ENCODE data around the gene POMZP3. TPM values are rescaled to one million over a fixed set of nuclear protein-coding genes. Genes with fewer than 3 reads are reported as not detected.
"Not testable (repeated sequence)": the region's sequence is repeated elsewhere in the genome, so short reads cannot be mapped to it uniquely, and the experiment has no call there.

Gene POMZP3
- total RNA-seq, 1 donor from 2014 or later, result 9.8 TPM

DNA sequence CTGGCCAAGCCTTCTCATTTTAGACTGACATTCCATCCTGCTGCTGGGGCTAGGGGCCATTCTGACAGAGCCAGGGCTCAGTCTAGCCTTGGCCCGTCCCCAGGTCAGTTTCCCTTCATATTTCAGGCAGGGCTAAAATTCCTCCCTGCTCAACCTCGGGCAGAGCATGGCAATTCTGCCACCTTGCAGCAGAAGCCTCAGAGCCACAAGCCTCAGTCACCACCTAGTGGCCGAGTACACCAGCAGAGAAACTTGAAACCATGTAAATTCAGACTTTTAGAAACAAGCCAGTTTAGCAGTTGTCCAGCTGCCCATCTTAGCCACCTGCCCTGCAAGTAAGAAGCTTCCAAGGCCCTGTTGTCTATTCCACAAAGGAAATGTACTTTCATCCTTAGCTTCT is 13.3 kb downstream of the POMZP3 start:
- H3K9me3 ChIP-seq; intact Hi-C loops (cut with DNase I); H3K36me3 ChIP-seq; H3K4me1 ChIP-seq; DNase-seq (ENCODE audit: low spot score in 2 of 2); H3K27ac ChIP-seq; H3K4me3 ChIP-seq; H3K27me3 ChIP-seq: not testable (repeated sequence)
- TF ChIP-seq, protein P1, sequence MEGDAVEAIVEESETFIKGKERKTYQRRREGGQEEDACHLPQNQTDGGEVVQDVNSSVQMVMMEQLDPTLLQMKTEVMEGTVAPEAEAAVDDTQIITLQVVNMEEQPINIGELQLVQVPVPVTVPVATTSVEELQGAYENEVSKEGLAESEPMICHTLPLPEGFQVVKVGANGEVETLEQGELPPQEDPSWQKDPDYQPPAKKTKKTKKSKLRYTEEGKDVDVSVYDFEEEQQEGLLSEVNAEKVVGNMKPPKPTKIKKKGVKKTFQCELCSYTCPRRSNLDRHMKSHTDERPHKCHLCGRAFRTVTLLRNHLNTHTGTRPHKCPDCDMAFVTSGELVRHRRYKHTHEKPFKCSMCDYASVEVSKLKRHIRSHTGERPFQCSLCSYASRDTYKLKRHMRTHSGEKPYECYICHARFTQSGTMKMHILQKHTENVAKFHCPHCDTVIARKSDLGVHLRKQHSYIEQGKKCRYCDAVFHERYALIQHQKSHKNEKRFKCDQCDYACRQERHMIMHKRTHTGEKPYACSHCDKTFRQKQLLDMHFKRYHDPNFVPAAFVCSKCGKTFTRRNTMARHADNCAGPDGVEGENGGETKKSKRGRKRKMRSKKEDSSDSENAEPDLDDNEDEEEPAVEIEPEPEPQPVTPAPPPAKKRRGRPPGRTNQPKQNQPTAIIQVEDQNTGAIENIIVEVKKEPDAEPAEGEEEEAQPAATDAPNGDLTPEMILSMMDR (IDR thresholded peaks at IDR 0.05), result peak in 1 of 3 experiments; percentile 13

DNA sequence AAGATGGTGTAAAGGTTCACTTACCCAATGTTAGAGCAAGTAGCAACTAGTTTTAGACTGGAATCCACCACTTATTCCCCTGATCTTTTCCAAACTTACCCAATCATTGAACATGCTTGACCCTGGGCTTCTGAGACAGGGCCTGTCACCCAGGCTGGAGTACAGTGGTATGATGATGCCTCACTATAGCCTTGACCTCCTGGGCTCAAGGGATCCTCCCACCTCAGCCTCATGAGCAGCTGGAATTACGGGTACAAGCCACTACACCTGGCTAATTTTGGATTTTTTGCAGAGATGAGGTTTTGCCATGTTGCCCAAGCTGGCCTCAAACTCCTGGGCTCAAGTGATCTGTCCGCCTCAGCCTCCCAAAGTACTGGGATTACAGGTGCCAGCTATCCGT is 14.8 kb downstream of the POMZP3 start:
- H3K9me3 ChIP-seq; intact Hi-C loops (cut with DNase I); H3K27me3 ChIP-seq; DNase-seq (ENCODE audit: low spot score in 2 of 2); H3K27ac ChIP-seq; H3K4me3 ChIP-seq; H3K36me3 ChIP-seq; H3K4me1 ChIP-seq: not testable (repeated sequence)

DNA sequence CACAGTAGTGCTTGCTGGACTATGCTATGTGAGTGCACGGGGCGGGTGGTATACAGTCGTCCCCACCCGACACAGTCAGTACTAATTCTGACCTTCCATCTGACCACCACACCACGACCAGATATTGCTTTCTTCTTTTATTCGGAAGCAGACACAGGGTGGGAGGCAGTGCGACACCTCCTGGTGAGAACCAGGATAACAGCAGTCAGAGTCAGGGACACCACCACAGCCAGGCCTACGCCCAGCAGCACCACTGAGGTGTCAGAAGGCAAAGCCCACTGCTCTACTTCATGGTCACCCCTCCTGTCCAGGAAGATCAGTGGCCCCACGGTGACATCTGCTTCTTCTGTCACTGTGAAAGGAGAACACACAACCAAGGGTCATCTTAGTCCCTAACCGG is 17.2 kb downstream of the POMZP3 start:
- H3K36me3 ChIP-seq; intact Hi-C loops (cut with DNase I); DNase-seq (ENCODE audit: low spot score in 2 of 2); H3K9me3 ChIP-seq; H3K27ac ChIP-seq; H3K4me3 ChIP-seq; H3K27me3 ChIP-seq; H3K4me1 ChIP-seq: not testable (repeated sequence)

DNA sequence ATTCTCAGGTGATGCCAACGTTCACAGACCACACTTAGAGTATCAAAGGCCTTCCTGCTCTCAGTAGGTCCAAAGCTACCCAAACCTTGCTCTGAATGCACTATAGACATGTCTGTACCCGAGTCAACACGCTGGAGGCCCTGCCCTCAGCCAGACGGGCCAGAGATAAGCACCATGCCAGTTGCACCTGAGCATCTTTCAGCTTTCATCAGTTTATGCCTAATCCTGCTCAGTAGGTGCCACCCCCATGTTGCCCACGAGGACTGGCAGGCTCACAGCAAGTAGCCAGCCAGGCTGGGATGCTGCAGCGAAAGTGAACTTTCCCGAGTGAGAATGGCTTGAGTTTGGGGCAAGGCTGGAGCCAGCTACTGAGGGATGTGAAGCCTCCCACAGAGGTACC is 18.6 kb downstream of the POMZP3 start:
- H3K4me1 ChIP-seq; DNase-seq (ENCODE audit: low spot score in 2 of 2); H3K27me3 ChIP-seq; H3K4me3 ChIP-seq; H3K9me3 ChIP-seq; H3K36me3 ChIP-seq; intact Hi-C loops (cut with DNase I); H3K27ac ChIP-seq: not testable (repeated sequence)

DNA sequence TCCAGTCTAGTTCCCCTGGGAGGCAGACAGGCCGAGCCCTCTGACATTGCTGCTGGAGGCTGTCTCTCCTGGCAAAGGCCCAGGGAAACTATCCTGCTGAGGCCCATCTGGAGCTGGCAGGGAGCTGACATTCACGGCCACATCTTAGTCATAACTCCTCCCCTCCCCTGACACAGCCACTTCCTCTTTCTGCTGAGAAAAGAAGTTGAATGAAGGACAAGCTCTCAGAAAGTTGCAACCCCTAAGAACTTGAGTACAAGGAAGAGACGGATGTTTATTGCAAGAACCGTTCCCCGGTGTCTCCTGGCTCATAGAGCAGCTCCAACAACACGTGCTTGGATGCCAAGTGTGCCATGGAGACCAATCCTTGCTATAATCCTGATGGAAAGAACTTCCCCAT is 21.1 kb downstream of the POMZP3 start:
- H3K36me3 ChIP-seq; H3K4me1 ChIP-seq; H3K27me3 ChIP-seq; H3K9me3 ChIP-seq; intact Hi-C loops (cut with DNase I); H3K4me3 ChIP-seq: not testable (repeated sequence)
- peak; percentile 71 to 91 for DNase-seq (ENCODE audit: low spot score in 2 of 2)
- H3K27ac ChIP-seq, result peak overlapping the region in 1 of 2 donors; percentile 10

DNA sequence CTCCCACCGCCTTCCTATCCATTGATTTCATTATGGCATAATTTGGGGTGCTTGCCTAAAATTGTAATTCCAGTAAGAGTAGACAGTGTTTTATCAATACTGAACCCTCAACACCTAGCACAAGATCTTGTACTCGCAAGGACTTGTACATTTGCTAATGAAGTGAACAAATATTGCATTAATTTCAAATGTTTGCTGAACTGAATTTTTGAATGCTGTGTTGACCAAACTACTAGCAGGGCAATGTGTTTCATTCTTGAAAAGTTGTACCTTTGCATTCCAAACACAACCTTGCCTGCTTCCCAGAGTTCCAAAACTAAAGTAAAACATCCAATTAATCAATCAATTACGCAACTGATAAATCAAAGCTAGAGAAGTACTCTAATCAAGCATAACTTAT is 26.4 kb downstream of the POMZP3 start:
- DNase-seq (ENCODE audit: low spot score in 2 of 2); H3K27me3 ChIP-seq; intact Hi-C loops (cut with DNase I); H3K9me3 ChIP-seq; H3K36me3 ChIP-seq; H3K27ac ChIP-seq; H3K4me1 ChIP-seq; H3K4me3 ChIP-seq: not testable (repeated sequence)

DNA sequence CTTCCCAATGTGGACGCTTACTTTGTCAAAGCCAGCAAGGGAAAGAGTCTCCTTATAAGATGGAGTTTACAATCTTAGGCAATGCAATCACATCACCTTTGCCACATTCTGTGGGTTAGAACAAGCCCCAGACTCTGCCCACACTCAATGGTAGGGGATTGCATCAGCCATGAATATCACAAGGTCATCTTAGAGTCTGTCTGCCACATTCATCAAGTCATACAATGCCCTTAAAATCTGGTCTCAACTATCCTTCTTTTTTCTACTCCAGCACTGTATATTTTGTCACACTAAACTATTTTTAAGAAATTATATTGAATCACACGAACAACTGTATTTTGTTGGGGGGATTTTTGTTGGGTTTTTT is 27.0 kb downstream of the POMZP3 start:
- intact Hi-C loops (cut with DNase I), result not testable (repeated sequence)

DNA sequence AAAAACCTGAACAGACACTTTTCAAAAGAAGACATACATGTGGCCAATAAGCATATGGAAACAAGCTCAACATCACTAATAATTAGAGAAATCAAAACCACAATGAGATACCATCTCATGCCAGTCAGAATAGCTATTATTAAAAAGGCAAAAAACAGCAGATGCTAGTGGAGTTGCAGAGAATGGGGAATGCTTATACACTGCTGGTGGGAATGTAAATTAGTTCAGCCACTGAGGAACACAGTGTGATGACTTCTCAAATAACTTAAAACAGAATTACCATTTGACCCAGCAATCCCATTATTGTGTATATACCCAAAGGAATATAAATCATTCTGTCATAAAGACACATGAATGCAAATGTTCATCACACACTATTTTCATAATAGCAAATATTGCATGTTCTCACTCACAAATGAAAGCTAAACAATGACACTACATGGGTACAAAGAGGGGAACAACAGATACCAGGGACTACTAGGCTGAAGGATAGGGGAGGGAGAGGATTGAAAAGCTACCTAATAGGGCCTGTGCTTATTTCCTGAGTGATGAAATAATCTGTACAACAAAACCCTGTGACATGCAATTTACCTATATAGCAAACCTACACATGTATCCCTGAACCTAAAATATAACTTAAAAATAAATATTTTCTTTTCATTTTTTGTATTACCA is 28.4 kb downstream of the POMZP3 start:
- DNase-seq (ENCODE audit: low spot score in 2 of 2); H3K27me3 ChIP-seq; H3K9me3 ChIP-seq; H3K4me3 ChIP-seq; intact Hi-C loops (cut with DNase I); H3K36me3 ChIP-seq; H3K4me1 ChIP-seq: not testable (repeated sequence)
- peak overlapping the region; percentile 27 to 72 for H3K27ac ChIP-seq

More for the DNA sequence above, 27.0 kb downstream of the POMZP3 start:
- H3K9me3 ChIP-seq; H3K36me3 ChIP-seq; DNase-seq (ENCODE audit: low spot score in 2 of 2); H3K4me3 ChIP-seq; H3K4me1 ChIP-seq; H3K27me3 ChIP-seq; H3K27ac ChIP-seq: not testable (repeated sequence)

DNA sequence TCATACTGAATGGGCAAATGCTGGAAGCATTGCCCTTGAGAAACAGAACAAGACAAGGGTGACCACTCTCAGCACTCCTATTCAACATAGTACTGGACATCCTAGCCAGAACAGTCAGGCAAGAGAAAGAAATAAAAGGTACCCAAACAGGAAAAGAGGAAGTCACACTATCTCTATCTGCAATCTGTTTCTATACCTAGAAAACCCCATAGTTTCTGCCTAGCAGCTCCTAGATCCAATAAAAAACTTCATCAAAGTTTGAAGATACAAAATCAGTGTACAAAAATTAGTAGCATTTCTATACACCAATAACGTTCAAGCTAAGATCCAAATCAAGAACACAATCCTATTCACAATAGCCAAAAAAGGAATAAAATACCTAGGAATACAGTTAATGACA is 29.8 kb downstream of the POMZP3 start:
- H3K27ac ChIP-seq; H3K27me3 ChIP-seq; H3K36me3 ChIP-seq; intact Hi-C loops (cut with DNase I); H3K4me3 ChIP-seq; H3K9me3 ChIP-seq; DNase-seq (ENCODE audit: low spot score in 2 of 2); H3K4me1 ChIP-seq: not testable (repeated sequence)

DNA sequence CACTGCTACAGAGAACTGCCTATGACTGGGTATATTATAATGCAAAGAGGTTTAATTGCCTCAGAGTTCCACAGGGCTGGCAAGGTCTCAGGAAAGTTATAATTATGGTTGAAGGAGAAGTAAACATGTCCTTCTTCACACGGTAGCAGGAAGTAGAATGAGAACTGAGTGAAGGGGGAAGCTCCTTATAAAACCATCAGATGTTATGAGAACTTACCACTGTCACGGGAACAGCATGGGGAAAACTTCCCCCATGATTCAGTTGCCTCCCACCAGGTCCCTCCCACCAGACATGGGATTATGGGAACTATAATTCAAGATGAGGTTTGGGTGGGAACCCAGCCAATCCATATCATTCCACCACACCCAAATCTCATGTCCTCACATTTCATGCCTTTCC is 34.4 kb downstream of the POMZP3 start:
- H3K27me3 ChIP-seq; DNase-seq (ENCODE audit: low spot score in 2 of 2); H3K4me1 ChIP-seq; intact Hi-C loops (cut with DNase I); H3K27ac ChIP-seq; H3K4me3 ChIP-seq; H3K9me3 ChIP-seq; H3K36me3 ChIP-seq: not testable (repeated sequence)

DNA sequence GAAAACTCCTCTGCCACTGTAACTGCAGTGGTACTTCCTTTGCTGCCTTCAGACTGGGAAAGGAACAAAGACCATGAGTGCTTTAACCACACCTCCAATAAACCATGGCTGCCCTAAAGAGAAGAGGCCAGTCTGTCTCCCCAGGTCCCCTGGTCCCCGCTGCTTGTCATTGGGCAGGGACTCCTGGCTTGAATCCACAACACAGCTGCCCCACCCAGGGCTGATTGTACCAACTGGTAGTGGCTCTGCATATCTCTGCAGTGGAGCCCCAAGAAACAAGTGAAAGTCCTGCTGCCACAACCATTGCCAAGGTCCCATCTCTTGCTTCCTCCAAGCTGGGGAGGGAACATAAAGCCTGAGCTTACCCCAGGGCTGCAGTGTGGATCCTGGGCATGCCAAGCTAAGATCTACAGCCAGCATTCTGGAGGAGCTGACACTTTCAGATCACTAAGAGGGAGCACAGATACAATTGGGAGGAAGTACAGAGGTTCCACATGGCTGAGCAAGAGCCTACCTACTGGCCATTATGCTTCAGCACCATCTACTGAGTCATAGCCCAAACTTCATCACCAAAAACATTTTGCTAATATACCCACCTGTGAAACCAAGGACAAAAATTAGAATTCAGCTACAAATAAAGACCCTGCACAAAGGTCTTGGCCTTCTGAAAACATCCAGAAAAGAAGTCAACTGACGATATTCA is 35.3 kb downstream of the POMZP3 start:
- DNase-seq (ENCODE audit: low spot score in 2 of 2); H3K27me3 ChIP-seq; H3K9me3 ChIP-seq; H3K4me3 ChIP-seq; intact Hi-C loops (cut with DNase I); H3K4me1 ChIP-seq; H3K36me3 ChIP-seq; H3K27ac ChIP-seq: not testable (repeated sequence)

DNA sequence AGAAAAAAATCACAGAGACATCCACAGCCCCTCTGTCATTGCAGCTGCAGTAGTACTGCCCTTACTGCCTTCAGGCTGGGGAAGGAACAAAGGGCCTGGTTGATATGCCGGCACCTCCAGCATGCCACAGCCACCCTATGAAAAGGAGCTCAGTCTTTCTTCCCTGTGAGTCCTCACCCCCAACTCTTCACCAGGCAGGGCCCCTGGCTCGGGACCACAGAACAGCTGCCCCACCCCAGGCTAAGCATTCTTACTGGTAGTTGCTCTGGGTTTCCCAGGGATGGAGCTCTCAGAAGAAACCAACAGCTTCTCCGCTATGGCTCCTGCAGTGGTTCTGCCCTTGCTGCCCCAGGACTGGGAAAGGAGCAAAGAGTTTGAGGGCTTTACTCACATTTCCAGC is 36.0 kb downstream of the POMZP3 start:
- DNase-seq (ENCODE audit: low spot score in 2 of 2); H3K27ac ChIP-seq; H3K9me3 ChIP-seq; H3K4me3 ChIP-seq; H3K4me1 ChIP-seq; H3K27me3 ChIP-seq; intact Hi-C loops (cut with DNase I); H3K36me3 ChIP-seq: not testable (repeated sequence)

DNA sequence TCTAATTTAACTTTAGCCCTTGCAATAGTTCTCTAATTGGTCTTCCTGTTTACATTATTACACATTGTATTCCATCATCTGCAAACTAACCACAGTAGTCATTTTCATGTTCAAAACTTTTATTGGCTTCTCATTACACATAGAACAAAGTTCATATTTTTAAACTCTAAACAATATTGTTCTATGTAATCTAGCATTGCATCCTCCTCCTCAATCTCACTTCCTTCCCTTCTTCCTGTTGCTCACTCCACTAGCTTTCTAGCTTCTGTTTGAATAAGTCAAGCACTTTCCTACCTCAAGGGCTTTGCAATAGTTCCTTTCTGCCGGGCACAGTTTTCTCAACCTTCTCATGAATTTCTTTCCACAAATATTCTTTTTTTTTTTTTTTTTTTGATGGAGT is 38.5 kb downstream of the POMZP3 start:
- H3K4me3 ChIP-seq; H3K4me1 ChIP-seq; H3K36me3 ChIP-seq; H3K27ac ChIP-seq; intact Hi-C loops (cut with DNase I); H3K9me3 ChIP-seq; DNase-seq (ENCODE audit: low spot score in 2 of 2); H3K27me3 ChIP-seq: not testable (repeated sequence)

All from ascending aorta (tissue), 2 donors.